GM19023 (cell line): ENCODE results near the gene ENO2.
"Not testable (repeated sequence)": the region's sequence is repeated elsewhere in the genome, so short reads cannot be mapped to it uniquely, and the experiment has no call there.

ENCODE experiments used
- ATAC-seq: cut with Tn5 transposase; IDR thresholded peaks from one replicate; pipeline ENCODE4 v1.9.1; 2021; ENCODE audit warnings: mild to moderate bottlenecking, moderate library complexity; ENCODE audit not compliant: unreplicated experiment

Gene ENO2

GRCh38 chr12:6914246-6914946 lies at the start of gene ENO2:
Gene ENO2 (plus strand): TSS chr12:6914580. CDS start chr12:6915833, 1,253 bp downstream.
- peak; percentile 84 for ATAC-seq

DNA sequence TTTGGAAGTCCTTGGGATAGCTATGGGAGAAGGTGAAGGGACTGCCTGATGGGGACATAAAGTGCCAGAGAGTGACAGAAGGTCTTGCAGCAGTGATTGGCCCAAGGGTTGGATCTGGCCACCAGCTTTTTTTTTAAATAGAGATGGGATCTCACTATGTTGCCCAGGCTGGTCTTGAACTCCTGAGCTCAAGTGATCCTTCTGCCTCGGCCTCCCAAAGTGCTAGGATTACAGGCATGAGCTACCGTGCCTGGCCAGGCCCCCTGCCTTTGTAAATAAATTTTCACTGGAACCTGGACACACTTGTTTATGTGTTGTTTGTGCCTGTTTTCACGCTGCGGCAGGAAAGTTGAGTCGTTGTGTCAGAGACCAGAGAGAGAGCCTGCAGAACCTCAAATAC lies 49.1 kb upstream of the ENO2 start:
- not testable (repeated sequence) for ATAC-seq

- no peak for ATAC-seq
Observed at GRCh38 chr12:6866163-6866919, 48.0 kb upstream of the ENO2 start.

DNA sequence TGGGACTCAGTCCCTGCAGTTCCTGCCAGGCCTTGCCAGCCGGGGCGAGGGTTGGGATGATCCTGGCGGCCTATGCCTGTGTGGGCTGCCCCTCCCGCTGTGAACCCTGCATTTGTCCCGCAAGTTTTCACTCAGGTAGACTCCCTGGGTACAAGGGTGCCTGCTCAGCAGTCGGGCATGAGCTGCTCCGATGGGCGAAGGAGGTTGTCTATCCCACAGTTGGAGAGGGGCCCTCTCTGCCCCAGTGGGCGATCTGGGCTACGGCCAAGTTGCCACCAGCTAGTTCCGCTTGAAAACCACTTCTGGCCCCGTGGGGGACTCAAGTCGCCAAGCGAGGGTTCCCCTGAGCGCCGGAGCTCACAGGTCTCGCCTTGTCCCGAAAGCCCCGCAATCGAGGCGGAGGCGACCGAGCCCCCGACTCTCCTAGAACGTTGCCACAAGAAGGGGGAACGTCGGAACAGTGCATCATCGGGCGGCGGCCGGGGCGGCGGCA lies 47.4 kb upstream of the ENO2 start:
- ATAC-seq, result peak; percentile 1

DNA sequence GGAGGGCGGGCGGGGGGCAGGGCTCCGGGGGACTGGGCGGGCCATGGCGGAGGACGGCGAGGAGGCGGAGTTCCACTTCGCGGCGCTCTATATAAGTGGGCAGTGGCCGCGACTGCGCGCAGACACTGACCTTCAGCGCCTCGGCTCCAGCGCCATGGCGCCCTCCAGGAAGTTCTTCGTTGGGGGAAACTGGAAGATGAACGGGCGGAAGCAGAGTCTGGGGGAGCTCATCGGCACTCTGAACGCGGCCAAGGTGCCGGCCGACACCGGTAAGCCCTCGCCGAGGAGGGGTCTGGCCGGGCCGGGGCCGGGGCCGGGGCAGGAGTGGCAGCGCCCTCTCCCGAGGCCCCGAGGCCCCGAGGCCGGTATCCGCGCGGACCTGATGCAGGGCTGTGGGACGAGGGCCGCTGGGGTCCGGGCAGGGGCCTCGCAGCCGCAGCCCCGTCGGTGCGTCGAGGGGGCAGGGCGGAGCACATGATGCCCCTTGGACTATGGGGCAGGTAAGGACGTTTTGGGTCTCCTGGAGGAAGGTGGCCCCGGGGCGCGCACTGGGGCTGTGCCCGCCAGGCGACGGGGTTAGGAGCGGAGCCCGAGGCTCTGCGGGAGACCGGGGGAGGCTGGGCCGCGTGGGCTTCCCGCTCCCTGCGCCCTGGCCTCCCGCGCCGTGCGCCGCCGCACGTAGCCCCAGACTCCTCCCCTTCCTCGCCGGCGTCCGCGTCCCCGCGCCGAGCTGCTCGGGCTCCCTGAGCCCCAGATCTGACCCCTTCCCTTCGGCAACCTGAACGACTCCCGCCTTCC lies 46.8 kb upstream of the ENO2 start, which contains the start of gene TPI1:
Gene TPI1, plus strand, starts transcription at position 119 of the 798 bp plus-strand sequence. Its CDS starts 36 bp downstream, at position 155.
- ATAC-seq, result peak; percentile 66

DNA sequence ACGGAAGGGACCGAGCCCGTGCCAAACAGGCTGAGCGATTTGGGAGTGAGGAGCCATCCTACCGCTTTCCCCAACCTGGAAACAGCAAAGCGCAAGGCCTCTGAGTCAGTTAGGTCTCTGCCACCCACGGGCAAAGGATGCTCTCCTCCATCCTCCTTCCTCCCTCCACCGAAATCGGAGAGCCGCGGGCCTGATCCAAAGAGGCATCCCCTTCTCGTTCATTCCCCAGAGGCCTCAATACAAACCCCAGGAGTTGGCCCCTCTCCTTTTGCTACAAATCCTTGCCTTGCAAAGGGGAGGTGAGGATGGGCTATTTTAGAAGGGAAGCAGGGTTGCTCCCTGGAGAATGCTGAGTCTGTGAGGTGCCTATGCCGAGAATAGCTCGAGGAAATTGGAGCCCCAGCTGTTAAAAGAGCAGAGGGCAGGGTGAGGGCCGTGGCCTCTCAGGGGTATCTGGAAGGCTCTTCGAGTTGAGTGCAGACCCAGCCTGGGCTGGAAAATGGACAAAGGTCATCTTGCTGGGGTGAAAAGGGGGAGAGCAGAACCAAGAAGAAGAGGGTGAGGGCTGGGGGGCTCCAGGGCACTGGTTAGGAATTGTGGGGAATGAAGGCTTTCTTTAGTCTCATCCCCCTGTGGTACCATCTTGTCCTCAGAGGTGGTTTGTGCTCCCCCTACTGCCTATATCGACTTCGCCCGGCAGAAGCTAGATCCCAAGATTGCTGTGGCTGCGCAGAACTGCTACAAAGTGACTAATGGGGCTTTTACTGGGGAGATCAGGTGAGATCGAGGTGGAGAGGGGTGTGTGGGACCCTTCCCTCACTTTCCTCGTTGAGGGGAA lies 46.0 kb upstream of the ENO2 start:
- ATAC-seq, result no peak

DNA sequence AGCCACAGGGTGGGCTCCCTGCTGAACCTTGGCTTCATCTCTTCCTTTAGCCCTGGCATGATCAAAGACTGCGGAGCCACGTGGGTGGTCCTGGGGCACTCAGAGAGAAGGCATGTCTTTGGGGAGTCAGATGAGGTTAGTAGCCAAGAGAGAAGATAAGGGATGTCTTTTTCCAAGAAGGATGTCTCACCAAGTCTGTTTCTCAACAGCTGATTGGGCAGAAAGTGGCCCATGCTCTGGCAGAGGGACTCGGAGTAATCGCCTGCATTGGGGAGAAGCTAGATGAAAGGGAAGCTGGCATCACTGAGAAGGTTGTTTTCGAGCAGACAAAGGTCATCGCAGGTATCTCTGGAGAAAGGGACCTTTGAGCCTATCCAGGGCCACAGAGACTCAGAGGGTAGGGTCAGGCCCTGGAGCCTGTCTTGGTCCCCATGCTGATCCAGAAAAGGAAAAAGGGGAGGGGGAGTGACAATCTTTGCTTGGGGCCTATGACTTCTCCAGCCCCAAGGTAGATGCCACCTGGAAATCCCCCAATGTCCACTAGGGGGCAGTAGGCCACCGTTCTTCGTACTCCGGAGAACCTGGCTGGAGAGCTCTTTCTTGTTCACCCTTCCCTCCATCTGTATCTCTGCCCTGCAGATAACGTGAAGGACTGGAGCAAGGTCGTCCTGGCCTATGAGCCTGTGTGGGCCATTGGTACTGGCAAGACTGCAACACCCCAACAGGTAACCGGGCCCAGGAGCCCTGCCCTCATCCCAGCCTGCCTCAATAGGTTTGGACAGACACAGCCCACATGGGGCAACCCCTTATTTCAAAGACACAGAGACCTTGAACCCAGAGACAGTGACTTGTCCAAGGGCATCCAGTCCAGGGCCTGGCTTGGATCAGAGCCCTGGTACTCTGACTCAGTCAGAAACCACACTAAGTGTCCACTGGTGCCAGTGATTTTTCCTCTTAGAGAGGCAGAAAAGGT lies 45.0 kb upstream of the ENO2 start:
- ATAC-seq, result no peak

- not testable (repeated sequence) for ATAC-seq
Observed at GRCh38 chr12:6870304-6870703, 44.1 kb upstream of the ENO2 start.

- no peak for ATAC-seq
Observed at GRCh38 chr12:6871052-6871957, 43.1 kb upstream of the ENO2 start.

DNA sequence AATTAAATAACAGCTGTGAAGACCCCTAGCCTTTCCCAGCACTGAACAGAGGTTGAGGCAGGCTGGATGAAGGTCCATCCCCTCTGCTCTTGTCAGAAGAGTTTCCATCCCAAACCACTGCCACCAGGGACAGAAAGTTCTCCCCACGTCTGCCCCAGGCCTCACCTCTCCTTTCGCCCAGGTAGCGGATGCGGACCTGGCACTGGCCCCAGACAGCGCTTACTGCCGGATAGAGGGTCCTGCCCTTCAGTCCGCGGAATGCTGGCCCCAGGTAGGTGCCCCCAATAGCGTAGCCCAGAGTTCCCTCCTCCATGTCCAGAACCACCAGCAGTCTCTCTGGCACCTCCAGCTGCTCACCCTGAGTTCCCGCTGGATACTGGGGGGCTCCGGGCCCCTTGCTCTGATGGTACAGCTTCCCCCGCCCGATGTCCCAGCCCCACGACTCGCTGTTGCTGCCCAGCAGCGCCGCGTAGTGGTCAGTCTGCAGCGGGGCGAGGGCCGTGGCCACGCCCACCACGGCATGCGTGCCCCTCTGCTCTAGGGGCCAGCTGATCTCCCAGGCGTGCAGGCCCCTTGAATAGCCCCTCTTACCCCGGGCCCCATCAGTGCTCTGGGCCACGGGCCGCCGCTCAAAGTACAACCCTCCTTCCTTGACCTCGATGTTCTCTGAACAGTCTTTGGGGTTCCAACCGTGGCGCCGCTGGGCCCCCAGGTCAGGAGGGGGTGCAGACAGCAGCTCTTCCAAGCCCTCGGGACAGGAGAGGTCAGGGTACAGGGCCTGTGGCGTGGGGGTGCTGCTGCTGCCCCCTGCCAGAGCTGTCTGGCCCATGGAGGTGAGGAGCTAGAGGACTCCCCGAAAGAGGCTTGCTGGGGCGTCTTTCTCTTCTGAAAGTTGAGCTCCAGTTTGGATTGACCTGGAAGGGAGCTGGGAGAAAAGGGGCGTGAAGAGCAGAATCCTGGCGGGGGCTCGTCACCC lies 42.0 kb upstream of the ENO2 start:
- peak; percentile 33 for ATAC-seq

GRCh38 chr12:6873094-6874014 lies 41.0 kb upstream of the ENO2 start, which contains the start of gene SPSB2:
Gene SPSB2 (minus strand): TSS chr12:6873303. CDS start chr12:6872901, 402 bp downstream.
- peak; percentile 77 for ATAC-seq

GRCh38 chr12:6874015-6874368 lies 40.4 kb upstream of the ENO2 start:
- not testable (repeated sequence) for ATAC-seq

DNA sequence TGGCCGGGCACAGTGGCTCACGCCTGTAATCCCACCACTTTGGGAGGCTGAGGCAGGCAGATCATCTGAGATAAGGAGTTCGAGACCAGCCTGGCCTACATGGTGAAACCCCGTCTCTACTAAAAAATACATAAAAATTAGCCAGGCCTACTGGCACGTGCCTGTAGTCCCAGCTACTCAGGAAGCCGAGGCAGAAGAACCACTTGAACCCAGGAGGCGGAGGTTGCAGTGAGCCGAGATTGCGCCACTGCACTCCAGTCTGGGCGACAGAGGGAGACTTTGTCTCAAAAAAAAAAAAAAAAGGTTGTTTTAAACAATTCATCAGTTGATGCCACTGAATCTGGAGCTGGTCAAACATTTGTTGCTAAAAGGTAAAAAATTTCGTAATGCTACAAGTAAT lies 34.6 kb upstream of the ENO2 start:
- ATAC-seq, result not testable (repeated sequence)

DNA sequence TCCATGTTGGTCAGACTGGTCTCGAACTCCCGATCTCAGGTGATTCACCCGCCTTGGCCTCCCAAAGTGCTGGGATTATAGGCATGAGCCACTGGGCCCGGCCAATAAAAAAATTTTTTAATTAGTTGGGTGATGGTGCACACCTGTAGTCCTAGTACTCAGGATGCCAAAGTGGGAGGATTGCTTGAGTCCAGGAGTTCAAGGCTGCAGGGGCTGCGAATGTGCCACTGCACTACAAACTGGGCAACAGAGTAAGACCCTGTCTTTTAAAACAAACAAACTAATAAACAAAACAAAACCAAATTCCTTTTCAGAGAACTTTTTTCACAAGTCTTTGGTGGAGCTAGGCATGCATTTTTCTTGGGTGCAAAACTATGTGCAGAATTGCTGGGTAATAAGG lies 31.1 kb upstream of the ENO2 start:
- ATAC-seq, result no peak

- ATAC-seq, result no peak
Observed at GRCh38 chr12:6883683-6884082, 30.7 kb upstream of the ENO2 start.

DNA sequence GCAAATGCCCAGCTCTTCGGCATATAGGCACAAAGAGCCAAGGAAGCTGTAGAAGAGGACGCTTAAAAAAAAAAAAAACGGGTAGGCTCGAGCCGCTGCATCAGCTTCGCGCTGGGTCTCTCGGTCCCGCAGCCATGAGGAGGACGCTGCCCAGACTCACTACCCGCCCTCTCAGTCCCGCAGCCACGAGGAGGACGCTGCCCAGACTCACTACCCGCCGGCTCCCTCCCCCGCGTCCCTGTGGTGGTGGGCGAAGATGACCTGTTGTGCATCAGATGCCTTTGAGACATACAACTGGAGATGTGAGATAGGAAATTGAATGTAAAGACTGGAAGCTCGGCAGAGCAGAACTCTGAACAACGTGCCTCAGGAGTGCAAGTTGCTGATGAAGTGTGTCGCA lies 29.8 kb upstream of the ENO2 start:
- no peak for ATAC-seq
